GM19193 (cell line): ENCODE measurements around the gene ADSS1.

Experiments
- POLR2A ChIP-seq: IDR thresholded peaks from 4 replicates; pipeline ENCODE4 v1.6.1; 2011; ENCODE audit not compliant: insufficient read depth, insufficient read length; ENCODE audit errors: extremely low read depth

Gene ADSS1

GRCh38 chr14:104692261-104692938 lies 31.6 kb upstream of the ADSS1 start:
- no peak for TF ChIP-seq POLR2A

GRCh38 chr14:104692939-104693315 lies 31.1 kb upstream of the ADSS1 start:
- no peak for TF ChIP-seq POLR2A

- no peak for TF ChIP-seq POLR2A
These were observed 30.3 kb upstream of the ADSS1 start for GRCh38 chr14:104693482-104694431.

GRCh38 chr14:104694475-104694950 lies 29.5 kb upstream of the ADSS1 start:
- TF ChIP-seq POLR2A = no peak

- TF ChIP-seq POLR2A = no peak
These were observed 28.9 kb upstream of the ADSS1 start for GRCh38 chr14:104694991-104695659.

- TF ChIP-seq POLR2A = no peak
These were observed 28.4 kb upstream of the ADSS1 start for GRCh38 chr14:104695660-104696000.

- no peak for TF ChIP-seq POLR2A
These were observed 27.2 kb upstream of the ADSS1 start for GRCh38 chr14:104696671-104697316.

- TF ChIP-seq POLR2A = no peak
These were observed 26.7 kb upstream of the ADSS1 start for GRCh38 chr14:104697317-104697703.

- no peak for TF ChIP-seq POLR2A
These were observed 26.0 kb upstream of the ADSS1 start for GRCh38 chr14:104697892-104698583.

GRCh38 chr14:104698688-104699425 lies 25.2 kb upstream of the ADSS1 start:
- no peak for TF ChIP-seq POLR2A

GRCh38 chr14:104699426-104699748 lies 24.6 kb upstream of the ADSS1 start:
- no peak for TF ChIP-seq POLR2A

GRCh38 chr14:104700225-104700651 lies 23.8 kb upstream of the ADSS1 start:
- no peak for TF ChIP-seq POLR2A

GRCh38 chr14:104700747-104701217 lies 23.2 kb upstream of the ADSS1 start:
- no peak for TF ChIP-seq POLR2A
